Endothelial cell of umbilical vein (primary cell): ENCODE data around the gene MECP2. TPM values are rescaled to one million over a fixed set of nuclear protein-coding genes. Genes with fewer than 3 reads are reported as not detected.
A peak's percentile ranks its signal among the peaks of the same experiment; 100 is the strongest.

ENCODE experiments used
- BruUV-seq: library from RNA; stranded (reverse); fragments of 400-500 nt; replicated peaks from 2 replicates; lab custom pipeline; 2021; lab: Mats Ljungman, UMichigan
- CTCF ChIA-PET: fragments of 300-600, 350-600 bp; sonication (Branson Sonifier 250); formaldehyde crosslinking; loops from one replicate; lab custom pipeline; 2021; ENCODE audit warnings: antibody characterized with exemption, inconsistent platforms; lab: Charles Lee
- POLR2A ChIA-PET: fragments of 300-600, 350-600 bp; sonication (Branson Sonifier 250); formaldehyde crosslinking; loops from one replicate; lab custom pipeline; 2021; ENCODE audit warnings: antibody characterized with exemption, inconsistent platforms; lab: Charles Lee
- DNase-seq: peaks from one replicate; pipeline ENCODE4 v3.0.0-alpha.2; 2011; ENCODE audit warnings: low read depth, low spot score
- FAIRE-seq: peaks from 2 replicates; lab custom pipeline; 2011; peaks lifted over from hg19 to GRCh38; lab: Jason Lieb, UNC
- H2AFZ ChIP-seq: 2 replicates; pipeline ENCODE4 v1.6.0; 2012; ENCODE audit warnings: low read depth, low read length, control low read depth, inconsistent platforms
- H3K27ac ChIP-seq: 2 replicates; pipeline ENCODE4 v1.5.1; 2011; ENCODE audit warnings: low read depth, mild to moderate bottlenecking, control low read depth, low read length, moderate library complexity; ENCODE audit not compliant: insufficient read depth
- H3K27me3 ChIP-seq, 2 experiments: 2 replicates each; pipeline versions ENCODE4 v1.6.0 to v1.6.1; 2011; ENCODE audit warnings: low read length in 2 of 2, mixed read lengths in 1 of 2; ENCODE audit not compliant: control insufficient read depth in 2 of 2, insufficient read depth in 2 of 2
- H3K36me3 ChIP-seq, 2 experiments: 2 replicates in 1 of 2; 3 replicates in 1 of 2; pipeline ENCODE4 v1.5.1; 2011; ENCODE audit warnings: low read length in 2 of 2, mild to moderate bottlenecking in 1 of 2, moderate library complexity in 1 of 2; ENCODE audit not compliant: control insufficient read depth in 2 of 2, insufficient read depth in 2 of 2; ENCODE audit errors: extremely low read depth in 1 of 2
- H3K4me1 ChIP-seq: 3 replicates; pipeline ENCODE4 v1.5.1; 2011; ENCODE audit warnings: mild to moderate bottlenecking, low read length; ENCODE audit not compliant: control insufficient read depth, insufficient read depth; ENCODE audit errors: extremely low read depth
- H3K4me2 ChIP-seq: 2 replicates; pipeline ENCODE4 v1.6.1; 2011; ENCODE audit warnings: low read length, control low read depth, mixed read lengths; ENCODE audit not compliant: insufficient read depth
- H3K4me3 ChIP-seq, 3 experiments: fragments of 200-600 bp in 1 of 3; sonication (generic), shearing (Covaris generic) in 1 of 3; replicated peaks in 1 of 3; 2 replicates each; pipeline ENCODE4 v1.5.1; 2011 to 2016; ENCODE audit warnings: control low read depth in 3 of 3, low read length in 3 of 3, mild to moderate bottlenecking in 2 of 3, inconsistent platforms in 1 of 3, low read depth in 1 of 3, moderate library complexity in 1 of 3; ENCODE audit not compliant: insufficient read depth in 1 of 3
- H3K79me2 ChIP-seq: 2 replicates; pipeline ENCODE4 v1.6.0; 2012; ENCODE audit warnings: low read length, inconsistent platforms; ENCODE audit not compliant: control insufficient read depth, insufficient read depth
- H3K9ac ChIP-seq: replicated peaks from 2 replicates; pipeline ENCODE3; 2011; ENCODE audit warnings: low read length, control low read depth; ENCODE audit not compliant: insufficient read depth; ENCODE audit errors: extremely low read depth
- H3K9me1 ChIP-seq: replicated peaks from 3 replicates; pipeline ENCODE4 v1.6.0; 2011; ENCODE audit warnings: mild to moderate bottlenecking, low read length; ENCODE audit not compliant: control insufficient read depth, insufficient read depth; ENCODE audit errors: extremely low read depth
- H3K9me3 ChIP-seq: replicated peaks from 2 replicates; pipeline ENCODE4 v1.5.1; 2012; ENCODE audit warnings: low read length, inconsistent platforms; ENCODE audit not compliant: control insufficient read depth, insufficient read depth
- H4K20me1 ChIP-seq: replicated peaks from 2 replicates; pipeline ENCODE3; 2011; ENCODE audit warnings: mild to moderate bottlenecking, low read length; ENCODE audit not compliant: control insufficient read depth, insufficient read depth; ENCODE audit errors: extremely low read depth
- EZH2 ChIP-seq: IDR thresholded peaks from 2 replicates; pipeline ENCODE4 v1.6.1; 2012; ENCODE audit warnings: borderline replicate concordance, low read depth, mild to moderate bottlenecking, moderate library complexity, low read length, inconsistent platforms; ENCODE audit not compliant: severe bottlenecking
- GATA2 ChIP-seq: IDR thresholded peaks from 2 replicates; pipeline ENCODE4 v1.7.0; 2011; ENCODE audit warnings: low read depth, mild to moderate bottlenecking, moderate library complexity, mixed read lengths, low read length; ENCODE audit not compliant: insufficient read length, insufficient read depth
- JUN ChIP-seq: IDR thresholded peaks from 2 replicates; pipeline ENCODE4 v1.6.1; 2011; ENCODE audit warnings: borderline replicate concordance, low read depth; ENCODE audit not compliant: insufficient read length, insufficient read depth
- MAX ChIP-seq: IDR thresholded peaks from 2 replicates; pipeline ENCODE4 v1.6.1; 2011; ENCODE audit not compliant: insufficient read depth, insufficient read length
- MYC ChIP-seq: IDR thresholded peaks from one replicate; pipeline ENCODE4 v1.6.1; 2011; ENCODE audit warnings: mild to moderate bottlenecking, low read depth, low read length
- POLR2A ChIP-seq: IDR thresholded peaks from 2 replicates; pipeline ENCODE4 v1.6.1; 2012; ENCODE audit warnings: low read depth, mild to moderate bottlenecking, control low read depth, low read length
- POLR2AphosphoS5 ChIP-seq: IDR thresholded peaks from 2 replicates; pipeline ENCODE4 v1.6.1; 2012; ENCODE audit warnings: low read depth, mild to moderate bottlenecking, control low read depth, low read length, moderate library complexity; ENCODE audit not compliant: insufficient read depth
- dilution Hi-C: fragments of 300-500 bp; cut with MboI; formaldehyde crosslinking; loops from one replicate; pipeline ENCODE4 v1.15.0; 2019; ENCODE audit warnings: low sequenced_read_pairs; ENCODE audit not compliant: extremely low pct_ligation_motif_present
- intact Hi-C: fragments of 100-400 bp; cut with micrococcal nuclease; formaldehyde crosslinking; loops from one replicate; pipeline ENCODE4 v1.10.0; 2022
- polyA plus RNA-seq, 4 experiments: library from polyadenylated mRNA; depleted of rRNA in 3 of 4; stranded (reverse) in 3 of 4; unstranded in 1 of 4; fragments of >200 nt; gene quantifications; 2 replicates each; pipeline versions ENCODE4 v1.2.1 to v1.2.3, GENCODE V29; 2011 to 2012; ENCODE audit warnings: missing spikeins in 1 of 4
- total RNA-seq: library from RNA; stranded (reverse); gene quantifications from 2 replicates; pipeline ENCODE4 v1.2.3, GENCODE V29; 2021

MECP2 gene
- total and polyA plus RNA-seq, 2 donors (not counting 3 experiments of a cell fraction or from before 2014, with no cell fraction given): 9.0 to 45.3 TPM

- Histone ChIP-seq H3K4me2 (no peak overlapping the region), H3K36me3 (peaks cover 0 to 11% of the 10 kb centered on the region in 2 experiments), H3K27me3 (no peaks in the 10 kb centered on the region), H3K9ac (no peak overlapping the region), H3K4me1 (peaks cover 6% of the 10 kb centered on the region), H3K4me3 (no peak overlapping the region), H3K9me1 (no peaks in the 10 kb centered on the region), H3K79me2 (peaks cover 4% of the 10 kb centered on the region), H4K20me1 (no peaks in the 10 kb centered on the region), H3K9me3 (no peaks in the 10 kb centered on the region), H3K27ac (no peak overlapping the region), H2AFZ (no peak overlapping the region)
- no TSS peak for BruUV-seq
- TF ChIP-seq POLR2A (no peak), GATA2 (no peak), MYC (no peak), POLR2AphosphoS5 (no peak), EZH2 (no peak), MAX (no peak), JUN (no peak)
- dilution Hi-C loops (no loop called here), intact Hi-C loops (no loop called here)
- FAIRE-seq (peak; percentile 63), DNase-seq (no peak)
- CTCF ChIA-PET: interaction anchor here (2.2 to 2.5 kb wide), 2 partner anchors 15 to 35 kb away, joined by 16 to 39 read pairs; no protein-coding TSS in a partner anchor
- POLR2A ChIA-PET: no interaction called here
These were observed 85.9 kb downstream of the MECP2 start for GRCh38 chrX:154011376-154012335.
